ENCODE results near the gene CAMSAP1.

CAMSAP1 gene

GRCh38 chr9:135939351-135940265, 32.3 kb upstream of the CAMSAP1 start:
- peak; percentile 59 for DNase-seq

GRCh38 chr9:135937521-135938489, 30.5 kb upstream of the CAMSAP1 start:
- no peak for DNase-seq

- no peak for DNase-seq
These were observed 25.8 kb upstream of the CAMSAP1 start for GRCh38 chr9:135933114-135933513.

- DNase-seq, result no peak
These were observed 25.3 kb upstream of the CAMSAP1 start for GRCh38 chr9:135932656-135933055.

GRCh38 chr9:135931349-135931820, 24.0 kb upstream of the CAMSAP1 start:
- DNase-seq, result no peak

GRCh38 chr9:135930446-135931345, 23.4 kb upstream of the CAMSAP1 start:
- DNase-seq, result no peak

- DNase-seq, result no peak
These were observed 22.5 kb upstream of the CAMSAP1 start for GRCh38 chr9:135929656-135930445.

- DNase-seq, result no peak
These were observed 21.6 kb upstream of the CAMSAP1 start for GRCh38 chr9:135928731-135929655.

GRCh38 chr9:135928074-135928730, 20.9 kb upstream of the CAMSAP1 start:
- no peak for DNase-seq

- no peak for DNase-seq
These were observed 20.1 kb upstream of the CAMSAP1 start for GRCh38 chr9:135927195-135928013.

GRCh38 chr9:135926402-135927194, 19.3 kb upstream of the CAMSAP1 start:
- peak; percentile 96 for DNase-seq

GRCh38 chr9:135925496-135926133, 18.3 kb upstream of the CAMSAP1 start:
- DNase-seq, result peak; percentile 85

GRCh38 chr9:135924628-135925338, 17.4 kb upstream of the CAMSAP1 start:
- peak; percentile 53 for DNase-seq

- DNase-seq, result no peak
These were observed 16.2 kb upstream of the CAMSAP1 start for GRCh38 chr9:135923508-135923907.

GRCh38 chr9:135921749-135922310, 14.5 kb upstream of the CAMSAP1 start:
- DNase-seq, result no peak

- DNase-seq, result no peak
These were observed 13.7 kb upstream of the CAMSAP1 start for GRCh38 chr9:135920973-135921585.

All from activated CD4-positive, alpha-beta T cell treated with anti-CD3 and anti-CD28 coated beads, Interleukin-10, Interleukin-2, amounts not matched to agents 100 ng/mL and 50 ng/mL, durations not matched to agents 16 hours and 8 hours (primary cell).